ENCODE data around the gene ZNF415. TPM values are rescaled to one million over a fixed set of nuclear protein-coding genes. Genes with fewer than 3 reads are reported as not detected.

The ZNF415 gene
- polyA plus RNA-seq, 2 of the 4 experiments (the other 2 are of a cell fraction): not detected

GRCh38 chr19:53177986-53178385 is 45.3 kb upstream of the ZNF415 start:
- FAIRE-seq: no peak
- H3K9me3 ChIP-seq: peaks cover 86% of the 10 kb centered on the region
- POLR2A ChIA-PET: no interaction called here

GRCh38 chr19:53172889-53173288 is 40.2 kb upstream of the ZNF415 start:
- H3K4me3 ChIP-seq: no peak overlapping the region
- POLR2A ChIA-PET: no interaction called here
- H3K4me1 ChIP-seq: no peaks in the 10 kb centered on the region
- no peak overlapping the region for H3K4me2 ChIP-seq
- ATAC-seq (no peak), DNase-seq (ENCODE audit: low read depth in 1 of 2, low spot score in 1 of 2) (no peak), FAIRE-seq (no peak)
- TF ChIP-seq PHF8 (IDR thresholded peaks at IDR 0.05; ENCODE audit: borderline replicate concordance, low read depth) (no peak), FOSB (CRISPR knock-in tag; IDR thresholded peaks at IDR 0.05) (no peak), FOXS1 (CRISPR knock-in tag; IDR thresholded peaks at IDR 0.05) (no peak)
- H3K9me3 ChIP-seq: peaks cover 65% of the 10 kb centered on the region
- CTCF ChIA-PET: interaction anchor here (0.7 kb wide), 2 partner anchors 252 to 665 kb away, joined by 4 to 5 read pairs; no protein-coding TSS in a partner anchor
- WGBS (ENCODE audit: missing lambda C conversion rate): 12% methylated on average over 4 of the region's 4 CpGs
- H3K27ac ChIP-seq: no peak overlapping the region

More at GRCh38 chr19:53177986-53178385, 45.3 kb upstream of the ZNF415 start:
- TF ChIP-seq KDM1A (IDR thresholded peaks at IDR 0.05; ENCODE audit: low read depth): no peak
- TF ChIP-seq, protein P1, sequence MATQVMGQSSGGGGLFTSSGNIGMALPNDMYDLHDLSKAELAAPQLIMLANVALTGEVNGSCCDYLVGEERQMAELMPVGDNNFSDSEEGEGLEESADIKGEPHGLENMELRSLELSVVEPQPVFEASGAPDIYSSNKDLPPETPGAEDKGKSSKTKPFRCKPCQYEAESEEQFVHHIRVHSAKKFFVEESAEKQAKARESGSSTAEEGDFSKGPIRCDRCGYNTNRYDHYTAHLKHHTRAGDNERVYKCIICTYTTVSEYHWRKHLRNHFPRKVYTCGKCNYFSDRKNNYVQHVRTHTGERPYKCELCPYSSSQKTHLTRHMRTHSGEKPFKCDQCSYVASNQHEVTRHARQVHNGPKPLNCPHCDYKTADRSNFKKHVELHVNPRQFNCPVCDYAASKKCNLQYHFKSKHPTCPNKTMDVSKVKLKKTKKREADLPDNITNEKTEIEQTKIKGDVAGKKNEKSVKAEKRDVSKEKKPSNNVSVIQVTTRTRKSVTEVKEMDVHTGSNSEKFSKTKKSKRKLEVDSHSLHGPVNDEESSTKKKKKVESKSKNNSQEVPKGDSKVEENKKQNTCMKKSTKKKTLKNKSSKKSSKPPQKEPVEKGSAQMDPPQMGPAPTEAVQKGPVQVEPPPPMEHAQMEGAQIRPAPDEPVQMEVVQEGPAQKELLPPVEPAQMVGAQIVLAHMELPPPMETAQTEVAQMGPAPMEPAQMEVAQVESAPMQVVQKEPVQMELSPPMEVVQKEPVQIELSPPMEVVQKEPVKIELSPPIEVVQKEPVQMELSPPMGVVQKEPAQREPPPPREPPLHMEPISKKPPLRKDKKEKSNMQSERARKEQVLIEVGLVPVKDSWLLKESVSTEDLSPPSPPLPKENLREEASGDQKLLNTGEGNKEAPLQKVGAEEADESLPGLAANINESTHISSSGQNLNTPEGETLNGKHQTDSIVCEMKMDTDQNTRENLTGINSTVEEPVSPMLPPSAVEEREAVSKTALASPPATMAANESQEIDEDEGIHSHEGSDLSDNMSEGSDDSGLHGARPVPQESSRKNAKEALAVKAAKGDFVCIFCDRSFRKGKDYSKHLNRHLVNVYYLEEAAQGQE (IDR thresholded peaks at IDR 0.05): peak; percentile 38; the same call in 1 of the 2 replicates
- ATAC-seq (no peak), DNase-seq (ENCODE audit: low read depth in 1 of 2, low spot score in 1 of 2) (no peak)
- CTCF ChIA-PET: no interaction called here
- 3% methylated on average over 5 of the region's 5 CpGs for WGBS (ENCODE audit: missing lambda C conversion rate)
- no peaks in the 10 kb centered on the region for H3K4me1 ChIP-seq
- H3K4me3 ChIP-seq: no peak overlapping the region
- no peak overlapping the region for H3K27ac ChIP-seq
- no peak overlapping the region for H3K4me2 ChIP-seq

DNA sequence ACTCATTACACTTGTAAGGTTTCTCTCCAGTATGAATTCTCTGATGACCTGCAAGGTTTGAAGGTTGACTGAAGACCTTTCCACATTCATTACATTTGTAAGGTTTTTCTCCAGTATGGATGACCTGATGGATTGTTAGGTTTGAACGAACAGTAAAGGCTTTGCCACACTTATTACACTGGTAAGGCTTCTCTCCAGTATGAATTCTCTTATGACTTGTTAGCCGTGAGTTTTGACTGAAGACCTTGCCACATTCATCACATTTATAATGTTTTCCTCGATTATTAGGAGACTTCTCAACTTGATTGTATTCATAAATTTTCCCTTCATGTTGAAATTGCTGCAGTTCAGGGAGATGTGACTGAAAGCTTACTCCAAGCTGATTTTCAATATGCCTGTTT is 33.0 kb upstream of the ZNF415 start:
- CTCF ChIA-PET: no interaction called here

More for the DNA sequence above, 33.0 kb upstream of the ZNF415 start:
- FAIRE-seq: no peak
- Histone ChIP-seq H3K27ac (no peak overlapping the region), H3K4me2 (no peak overlapping the region), H3K4me1 (no peaks in the 10 kb centered on the region), H3K9me3 (peaks cover 69% of the 10 kb centered on the region), H3K4me3 (no peak overlapping the region)
- POLR2A ChIA-PET: no interaction called here
- TF ChIP-seq CBX2 (IDR thresholded peaks at IDR 0.05; ENCODE audit: borderline replicate concordance, low read depth): no peak
- TF ChIP-seq, protein P2, sequence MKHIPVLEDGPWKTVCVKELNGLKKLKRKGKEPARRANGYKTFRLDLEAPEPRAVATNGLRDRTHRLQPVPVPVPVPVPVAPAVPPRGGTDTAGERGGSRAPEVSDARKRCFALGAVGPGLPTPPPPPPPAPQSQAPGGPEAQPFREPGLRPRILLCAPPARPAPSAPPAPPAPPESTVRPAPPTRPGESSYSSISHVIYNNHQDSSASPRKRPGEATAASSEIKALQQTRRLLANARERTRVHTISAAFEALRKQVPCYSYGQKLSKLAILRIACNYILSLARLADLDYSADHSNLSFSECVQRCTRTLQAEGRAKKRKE (CRISPR knock-in tag; IDR thresholded peaks at IDR 0.05; ENCODE audit: low read depth): no peak
- TF ChIP-seq RNF2 (IDR thresholded peaks at IDR 0.05; ENCODE audit: borderline replicate concordance, low read depth): no peak
- no peak for TF ChIP-seq RARB (CRISPR knock-in tag; IDR thresholded peaks at IDR 0.05)
- TF ChIP-seq MYC (IDR thresholded peaks at IDR 0.05; ENCODE audit: borderline replicate concordance, low read length): no peak
- TF ChIP-seq BHLHE40 (IDR thresholded peaks at IDR 0.05; ENCODE audit: low read depth, low read length): no peak
- no peak for TF ChIP-seq NFE2L2 (conservative IDR thresholded peaks at IDR 0.05; ENCODE audit: low read length)
- no peak for TF ChIP-seq ZC3H11A (IDR thresholded peaks at IDR 0.05)
- TF ChIP-seq, protein P3, sequence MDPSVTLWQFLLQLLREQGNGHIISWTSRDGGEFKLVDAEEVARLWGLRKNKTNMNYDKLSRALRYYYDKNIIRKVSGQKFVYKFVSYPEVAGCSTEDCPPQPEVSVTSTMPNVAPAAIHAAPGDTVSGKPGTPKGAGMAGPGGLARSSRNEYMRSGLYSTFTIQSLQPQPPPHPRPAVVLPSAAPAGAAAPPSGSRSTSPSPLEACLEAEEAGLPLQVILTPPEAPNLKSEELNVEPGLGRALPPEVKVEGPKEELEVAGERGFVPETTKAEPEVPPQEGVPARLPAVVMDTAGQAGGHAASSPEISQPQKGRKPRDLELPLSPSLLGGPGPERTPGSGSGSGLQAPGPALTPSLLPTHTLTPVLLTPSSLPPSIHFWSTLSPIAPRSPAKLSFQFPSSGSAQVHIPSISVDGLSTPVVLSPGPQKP (IDR thresholded peaks at IDR 0.05; ENCODE audit: low read depth, low read length): no peak
- TF ChIP-seq SMC3 (IDR thresholded peaks at IDR 0.05): no peak
- TF ChIP-seq CBX8 (IDR thresholded peaks at IDR 0.05): no peak
- no peak for TF ChIP-seq ZNF302 (CRISPR knock-in tag; IDR thresholded peaks at IDR 0.05)
- no peak for TF ChIP-seq FOXS1 (CRISPR knock-in tag; IDR thresholded peaks at IDR 0.05)
- TF ChIP-seq TP53 (CRISPR knock-in tag; IDR thresholded peaks at IDR 0.05): no peak
- no peak for TF ChIP-seq RAD21 (conservative IDR thresholded peaks at IDR 0.05 in 1 of 2, IDR thresholded peaks at IDR 0.05 in 1 of 2)
- TF ChIP-seq BCL3 (IDR thresholded peaks at IDR 0.05): no peak
- TF ChIP-seq, protein P4, sequence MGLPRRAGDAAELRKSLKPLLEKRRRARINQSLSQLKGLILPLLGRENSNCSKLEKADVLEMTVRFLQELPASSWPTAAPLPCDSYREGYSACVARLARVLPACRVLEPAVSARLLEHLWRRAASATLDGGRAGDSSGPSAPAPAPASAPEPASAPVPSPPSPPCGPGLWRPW (IDR thresholded peaks at IDR 0.05): no peak
- ATAC-seq: no peak
- WGBS (ENCODE audit: missing lambda C conversion rate): 3% methylated on average over 3 of the region's 3 CpGs
- DNase-seq (ENCODE audit: low read depth in 1 of 2, low spot score in 1 of 2): no peak
